K562 (cell line): ENCODE measurements around the gene TRAF1. TPM values are rescaled to one million over a fixed set of nuclear protein-coding genes. Genes with fewer than 3 reads are reported as not detected.
A peak's percentile ranks its signal among the peaks of the same experiment; 100 is the strongest.

Source experiments
- ARID1B ChIP-seq: fragments of 450-650 bp; IDR thresholded peaks from 2 replicates; pipeline ENCODE4 v1.6.1; 2016; ENCODE audit warnings: antibody characterized with exemption, mild to moderate bottlenecking, inconsistent platforms
- ATF3 ChIP-seq, 2 experiments: fragments of 450-650 bp in 1 of 2; sonication (generic) in 1 of 2; formaldehyde crosslinking in 1 of 2; IDR thresholded peaks in 1 of 2; conservative IDR thresholded peaks in 1 of 2; 2 replicates each; pipeline versions ENCODE4 v1.6.1 to v1.8.1; 2016 to 2023; ENCODE audit warnings: mild to moderate bottlenecking in 2 of 2, moderate library complexity in 2 of 2, inconsistent platforms in 1 of 2, missing genetic modification reagents in 1 of 2
- CEBPG ChIP-seq, 3 experiments: fragments of 200-800 bp in 1 of 3; sonication (Bioruptor generic) in 1 of 3; sonication (generic) in 1 of 3; formaldehyde crosslinking in 1 of 3; IDR thresholded peaks in 2 of 3; conservative IDR thresholded peaks in 1 of 3; 2 replicates each; pipeline versions ENCODE4 v1.6.1 to v1.8.0; 2016 to 2022; ENCODE audit warnings: missing compliant biosample characterization in 2 of 3, missing genetic modification characterization in 2 of 3, mild to moderate bottlenecking in 1 of 3, missing genetic modification reagents in 1 of 3
- CREB3L1 ChIP-seq: fragments of 450-650 bp; IDR thresholded peaks from 2 replicates; pipeline ENCODE4 v1.6.1; 2014; ENCODE audit warnings: low read depth, mild to moderate bottlenecking, moderate library complexity, borderline replicate concordance
- ESRRA ChIP-seq: fragments of 450-650 bp; IDR thresholded peaks from 2 replicates; pipeline ENCODE4 v1.6.1; 2014; ENCODE audit warnings: low read depth, mild to moderate bottlenecking, moderate library complexity, borderline replicate concordance
- HBP1 ChIP-seq: fragments of 450-650 bp; formaldehyde crosslinking; IDR thresholded peaks from 2 replicates; pipeline ENCODE4 v1.4.0; 2022; ENCODE audit warnings: missing genetic modification characterization
- JUND ChIP-seq, 2 experiments: IDR thresholded peaks; 2 replicates in 1 of 2; 3 replicates in 1 of 2; pipeline ENCODE4 v1.6.1; 2011; ENCODE audit warnings: borderline replicate concordance in 2 of 2, low read depth in 2 of 2, low read length in 2 of 2, improper control_type of control experiment in 1 of 2, missing biosample characterization in 1 of 2, missing genetic modification characterization in 1 of 2, missing genetic modification reagents in 1 of 2
- STAG1 ChIP-seq: sonication (generic); formaldehyde crosslinking; IDR thresholded peaks from 2 replicates; pipeline ENCODE4 v1.5.0; 2020; ENCODE audit warnings: missing genetic modification reagents, borderline replicate concordance
- TRIM28 ChIP-seq: fragments of 450-650 bp; IDR thresholded peaks from 2 replicates; pipeline ENCODE4 v1.6.1; 2017
- ZBTB11 ChIP-seq, 3 experiments: fragments of 200-800 bp in 1 of 3; fragments of 250-450 bp in 1 of 3; fragments of 450-650 bp in 1 of 3; sonication (Bioruptor Pico) in 1 of 3; sonication (Bioruptor generic) in 1 of 3; formaldehyde crosslinking in 1 of 3; IDR thresholded peaks; 2 replicates each; pipeline versions ENCODE4 v1.6.1 to v1.8.0; 2016 to 2022; ENCODE audit warnings: mild to moderate bottlenecking in 2 of 3, missing genetic modification characterization in 2 of 3, missing compliant biosample characterization in 1 of 3, moderate library complexity in 1 of 3
- ZMIZ1 ChIP-seq, 2 experiments: fragments of 150-350 bp in 1 of 2; IDR thresholded peaks; 2 replicates each; pipeline ENCODE4 v1.6.1; 2012 to 2016; ENCODE audit warnings: low read depth in 2 of 2, low read length in 2 of 2, mild to moderate bottlenecking in 1 of 2, moderate library complexity in 1 of 2
- polyA plus RNA-seq, 8 experiments: library from polyadenylated mRNA; depleted of rRNA in 4 of 8; stranded (reverse) in 5 of 8; unstranded in 3 of 8; fragments of >200 nt; fragmentation: Nextera tagmentation in 2 of 8; fragmentation: Illumina TruSeq in 1 of 8; extraction: Ambion mirVana in 2 of 8; extraction: Trizol in 1 of 8; gene quantifications; 2 replicates each; pipeline versions ENCODE4 v1.2.1 to v1.2.3, GENCODE V29; 2011 to 2014; ENCODE audit warnings: inconsistent platforms in 1 of 8, missing spikeins in 1 of 8
- total RNA-seq, 7 experiments: library from RNA; depleted of rRNA in 6 of 7; stranded (reverse); fragments of >200 nt in 6 of 7; fragmentation: Illumina TruSeq in 2 of 7; extraction: Trizol in 2 of 7; gene quantifications; 2 replicates each; pipeline versions ENCODE4 v1.2.1 to v1.2.3, GENCODE V29; 2011 to 2021; ENCODE audit warnings: low replicate concordance in 1 of 7

Gene TRAF1
- total and polyA plus RNA-seq, 9 of the 15 experiments (the other 6 are each of a cell fraction or from before 2014, with no cell fraction given) = 0.01 to 1.1 (median 0.04) TPM; not detected in 2

- TF ChIP-seq ZMIZ1 (IDR thresholded peaks at IDR 0.05; ENCODE audit: low read depth in 2 of 2, low read length in 2 of 2) (no peak), TRIM28 (no peak), CEBPG (CRISPR knock-in tag; IDR thresholded peaks at IDR 0.05) (peak; percentile 87), CEBPG (tag; conservative IDR thresholded peaks at IDR 0.05 in 1 of 2, IDR thresholded peaks at IDR 0.05 in 1 of 2) (peak; percentile 75 to 92), CREB3L1 (no peak), STAG1 (CRISPR knock-in tag) (no peak), JUND (IDR thresholded peaks at IDR 0.05; ENCODE audit: borderline replicate concordance, low read depth, low read length) (0 out of 2 replicates have a peak, but pooled peaks have one; percentile 40), JUND (tag; IDR thresholded peaks at IDR 0.05; ENCODE audit: borderline replicate concordance, low read depth, low read length) (no peak), ATF3 (IDR thresholded peaks at IDR 0.05) (peak; percentile 91), ATF3 (CRISPR knock-in tag; conservative IDR thresholded peaks at IDR 0.05) (no peak), ARID1B (0 out of 2 replicates have a peak, but pooled peaks have one; percentile 10), ZBTB11 (CRISPR knock-in tag; IDR thresholded peaks at IDR 0.05) (no peak), ESRRA (peak; percentile 74), HBP1 (no peak)
Measured at GRCh38 chr9:120919843-120920805, 6.5 kb downstream of the TRAF1 start (continued).
